GM19455 (cell line): ENCODE data around the gene PEX14.

Experiments used
- ATAC-seq: cut with Tn5 transposase; IDR thresholded peaks from one replicate; pipeline ENCODE4 v1.9.1; 2021; ENCODE audit not compliant: unreplicated experiment

The PEX14 gene

GRCh38 chr1:10631121-10631810 is 156.5 kb downstream of the PEX14 start:
- ATAC-seq, result no peak

GRCh38 chr1:10631811-10632593 is 157.3 kb downstream of the PEX14 start:
- ATAC-seq, result no peak

GRCh38 chr1:10632691-10633090 is 157.9 kb downstream of the PEX14 start:
- ATAC-seq, result no peak

- ATAC-seq, result no peak
These were observed 158.7 kb downstream of the PEX14 start for GRCh38 chr1:10633416-10633815.

- no peak for ATAC-seq
These were observed 159.3 kb downstream of the PEX14 start for GRCh38 chr1:10634075-10634427.

GRCh38 chr1:10634428-10635084 is 159.8 kb downstream of the PEX14 start:
- no peak for ATAC-seq

GRCh38 chr1:10635085-10635896 is 160.5 kb downstream of the PEX14 start:
- no peak for ATAC-seq

- ATAC-seq, result no peak
These were observed 161.2 kb downstream of the PEX14 start for GRCh38 chr1:10635992-10636391.

- no peak for ATAC-seq
These were observed 162.7 kb downstream of the PEX14 start for GRCh38 chr1:10637400-10637799.

- no peak for ATAC-seq
These were observed 163.2 kb downstream of the PEX14 start for GRCh38 chr1:10637834-10638558.

- no peak for ATAC-seq
These were observed 163.8 kb downstream of the PEX14 start for GRCh38 chr1:10638559-10639005.

- ATAC-seq, result no peak
These were observed 164.4 kb downstream of the PEX14 start for GRCh38 chr1:10639011-10639774.

GRCh38 chr1:10639775-10640578 is 165.2 kb downstream of the PEX14 start:
- no peak for ATAC-seq

GRCh38 chr1:10640843-10641553 is 166.2 kb downstream of the PEX14 start:
- no peak for ATAC-seq

GRCh38 chr1:10641976-10642375 is 167.2 kb downstream of the PEX14 start:
- ATAC-seq, result no peak

GRCh38 chr1:10642403-10643080 is 167.8 kb downstream of the PEX14 start:
- ATAC-seq, result no peak

- ATAC-seq, result no peak
These were observed 169.0 kb downstream of the PEX14 start for GRCh38 chr1:10643607-10644306.
